H9 (cell line): ENCODE results near the gene FBXO42. TPM values are rescaled to one million over a fixed set of nuclear protein-coding genes. Genes with fewer than 3 reads are reported as not detected.

ENCODE experiments used
- DNase-seq: peaks from one replicate; pipeline ENCODE4 v3.0.0-alpha.2; 2017
- H2AFZ ChIP-seq: one replicate; pipeline ENCODE4 v1.6.1; 2013; ENCODE audit warnings: mild to moderate bottlenecking, low read length, control low read depth, moderate library complexity
- H2AK5ac ChIP-seq: 2 replicates; pipeline ENCODE4 v1.6.1; 2013; ENCODE audit warnings: low read length, control low read depth, mixed read lengths; ENCODE audit not compliant: insufficient read length
- H2BK120ac ChIP-seq: one replicate; pipeline ENCODE4 v1.6.1; 2013; ENCODE audit warnings: low read depth, mild to moderate bottlenecking, low read length, control low read depth, inconsistent platforms; ENCODE audit not compliant: poor library complexity, severe bottlenecking
- H2BK12ac ChIP-seq: 2 replicates; pipeline ENCODE4 v1.6.1; 2013; ENCODE audit warnings: low read length, control low read depth, mixed read lengths, low read depth; ENCODE audit not compliant: insufficient read length
- H2BK15ac ChIP-seq: 2 replicates; pipeline ENCODE4 v1.6.1; 2013; ENCODE audit warnings: low read depth, low read length, control low read depth
- H2BK20ac ChIP-seq: one replicate; pipeline ENCODE4 v1.6.1; 2013; ENCODE audit warnings: low read depth, mild to moderate bottlenecking, low read length, control low read depth, inconsistent platforms; ENCODE audit not compliant: poor library complexity, severe bottlenecking
- H2BK5ac ChIP-seq: 2 replicates; pipeline ENCODE4 v1.6.1; 2013; ENCODE audit warnings: low read length, control low read depth, mixed read lengths; ENCODE audit not compliant: insufficient read length
- H3K14ac ChIP-seq: 2 replicates; pipeline ENCODE4 v1.6.1; 2013; ENCODE audit warnings: low read length, control low read depth; ENCODE audit not compliant: insufficient read depth
- H3K18ac ChIP-seq: 2 replicates; pipeline ENCODE4 v1.6.1; 2013; ENCODE audit warnings: low read depth, mild to moderate bottlenecking, mixed read lengths, low read length, control low read depth; ENCODE audit not compliant: insufficient read length
- H3K23ac ChIP-seq: 2 replicates; pipeline ENCODE4 v1.6.1; 2013; ENCODE audit warnings: low read length, control low read depth, mixed read lengths, low read depth; ENCODE audit not compliant: insufficient read length
- H3K23me2 ChIP-seq: 2 replicates; pipeline ENCODE4 v1.6.1; 2013; ENCODE audit warnings: low read depth, mild to moderate bottlenecking, mixed read lengths, low read length, control low read depth; ENCODE audit not compliant: insufficient read length, poor library complexity, severe bottlenecking
- H3K27ac ChIP-seq: 2 replicates; pipeline ENCODE4 v1.5.1; 2013; ENCODE audit warnings: low read length, control low read depth, mixed read lengths, low read depth; ENCODE audit not compliant: insufficient read length
- H3K27me3 ChIP-seq: 2 replicates; pipeline ENCODE4 v1.6.1; 2013; ENCODE audit warnings: low read length, control low read depth, inconsistent platforms; ENCODE audit not compliant: insufficient read depth
- H3K4ac ChIP-seq: 2 replicates; pipeline ENCODE4 v1.6.1; 2013; ENCODE audit warnings: low read depth, mild to moderate bottlenecking, control low read depth, inconsistent platforms, low read length, moderate library complexity
- H3K4me1 ChIP-seq: 2 replicates; pipeline ENCODE4 v1.6.1; 2013; ENCODE audit warnings: low read length, control low read depth, inconsistent platforms; ENCODE audit not compliant: insufficient read depth
- H3K4me2 ChIP-seq: 2 replicates; pipeline ENCODE4 v1.6.1; 2013; ENCODE audit warnings: low read length, control low read depth, mixed read lengths; ENCODE audit not compliant: insufficient read length, insufficient read depth
- H3K56ac ChIP-seq: 2 replicates; pipeline ENCODE4 v1.6.1; 2013; ENCODE audit warnings: low read depth, mild to moderate bottlenecking, mixed read lengths, low read length, control low read depth; ENCODE audit not compliant: insufficient read length
- H3K79me1 ChIP-seq: 2 replicates; pipeline ENCODE4 v1.6.1; 2013; ENCODE audit warnings: low read depth, mild to moderate bottlenecking, moderate library complexity, low read length, control low read depth, inconsistent platforms; ENCODE audit not compliant: insufficient read depth, poor library complexity, severe bottlenecking
- H3K79me2 ChIP-seq: 2 replicates; pipeline ENCODE4 v1.6.1; 2013; ENCODE audit warnings: low read length, control low read depth, inconsistent platforms; ENCODE audit not compliant: insufficient read depth
- H3K9ac ChIP-seq: 2 replicates; pipeline ENCODE4 v1.6.1; 2013; ENCODE audit warnings: low read length, control low read depth, mixed read lengths; ENCODE audit not compliant: insufficient read length; ENCODE audit errors: extremely low read depth
- H3K9me3 ChIP-seq: one replicate; pipeline ENCODE4 v1.6.1; 2013; ENCODE audit warnings: low read depth, low read length, inconsistent platforms; ENCODE audit not compliant: control insufficient read depth
- H3T11ph ChIP-seq: one replicate; pipeline ENCODE4 v1.6.1; 2013; ENCODE audit warnings: mild to moderate bottlenecking, low read length, control low read depth, inconsistent platforms
- H4K20me1 ChIP-seq: one replicate; pipeline ENCODE4 v1.6.1; 2013; ENCODE audit not compliant: control insufficient read depth, insufficient read length, insufficient read depth
- H4K5ac ChIP-seq: 2 replicates; pipeline ENCODE4 v1.6.1; 2013; ENCODE audit warnings: low read depth, mild to moderate bottlenecking, mixed read lengths, low read length, control low read depth; ENCODE audit not compliant: insufficient read length
- H4K8ac ChIP-seq: replicated peaks from 2 replicates; pipeline ENCODE4 v1.6.1; 2013; ENCODE audit warnings: low read length, control low read depth, mixed read lengths, low read depth; ENCODE audit not compliant: insufficient read length
- H4K91ac ChIP-seq: 2 replicates; pipeline ENCODE4 v1.6.1; 2013; ENCODE audit warnings: low read depth, mild to moderate bottlenecking, moderate library complexity, mixed read lengths, low read length, control low read depth; ENCODE audit not compliant: insufficient read length
- H3K27ac Mint-ChIP-seq, 3 experiments: 2 replicates in 2 of 3; 3 replicates in 1 of 3; pipeline ENCODE4 v1.8.0; 2020 to 2021; ENCODE audit warnings: mixed read lengths in 3 of 3, mild to moderate bottlenecking in 1 of 3, moderate library complexity in 1 of 3
- H3K27me3 Mint-ChIP-seq: 2 replicates; pipeline ENCODE4 v1.8.0; 2021; ENCODE audit warnings: low read depth, mild to moderate bottlenecking, moderate library complexity, mixed read lengths
- H3K36me3 Mint-ChIP-seq, 3 experiments: 2 replicates in 2 of 3; 3 replicates in 1 of 3; pipeline ENCODE4 v1.8.0; 2020 to 2021; ENCODE audit warnings: low read depth in 3 of 3, mixed read lengths in 3 of 3; ENCODE audit not compliant: insufficient read depth in 1 of 3
- H3K4me1 Mint-ChIP-seq, 2 experiments: 2 replicates each; pipeline ENCODE4 v1.8.0; 2020; ENCODE audit warnings: mixed read lengths in 2 of 2
- H3K4me3 Mint-ChIP-seq, 2 experiments: 2 replicates in 1 of 2; 3 replicates in 1 of 2; pipeline ENCODE4 v1.8.0; 2020 to 2021; ENCODE audit warnings: mild to moderate bottlenecking in 2 of 2, mixed read lengths in 2 of 2, moderate library complexity in 1 of 2
- H3K9me3 Mint-ChIP-seq, 2 experiments: 2 replicates in 1 of 2; 3 replicates in 1 of 2; pipeline ENCODE4 v1.8.0; 2020; ENCODE audit warnings: mild to moderate bottlenecking in 2 of 2, mixed read lengths in 2 of 2, moderate library complexity in 1 of 2
- WGBS: extraction: QIAGEN DNeasy Blood & Tissue Kit; methylation state at CpG from one replicate; pipeline ENCODE4 v1.1.7; 2013; ENCODE audit warnings: missing lambda C conversion rate, low lambda C conversion rate, mixed read lengths; ENCODE audit not compliant: insufficient read length; ENCODE audit errors: extremely low coverage; 5-methylcytosine and 5-hydroxymethylcytosine counted together
- total RNA-seq: library from RNA; stranded (reverse); gene quantifications from 2 replicates; pipeline ENCODE4 v1.2.1, GENCODE V29; 2021
- TF ChIP-seq, protein P1 (sequence below): fragments of 200-600 bp; sonication (generic); conservative IDR thresholded peaks from 3 replicates; pipeline ENCODE4 v1.8.0; 2021; ENCODE audit warnings: antibody characterized with exemption, mild to moderate bottlenecking

FBXO42 gene
- total RNA-seq, 1 experiment from 2014 or later = 17.4 TPM

GRCh38 chr1:16209847-16210407 lies 142.4 kb downstream of the FBXO42 start:
- TF ChIP-seq, protein P1, sequence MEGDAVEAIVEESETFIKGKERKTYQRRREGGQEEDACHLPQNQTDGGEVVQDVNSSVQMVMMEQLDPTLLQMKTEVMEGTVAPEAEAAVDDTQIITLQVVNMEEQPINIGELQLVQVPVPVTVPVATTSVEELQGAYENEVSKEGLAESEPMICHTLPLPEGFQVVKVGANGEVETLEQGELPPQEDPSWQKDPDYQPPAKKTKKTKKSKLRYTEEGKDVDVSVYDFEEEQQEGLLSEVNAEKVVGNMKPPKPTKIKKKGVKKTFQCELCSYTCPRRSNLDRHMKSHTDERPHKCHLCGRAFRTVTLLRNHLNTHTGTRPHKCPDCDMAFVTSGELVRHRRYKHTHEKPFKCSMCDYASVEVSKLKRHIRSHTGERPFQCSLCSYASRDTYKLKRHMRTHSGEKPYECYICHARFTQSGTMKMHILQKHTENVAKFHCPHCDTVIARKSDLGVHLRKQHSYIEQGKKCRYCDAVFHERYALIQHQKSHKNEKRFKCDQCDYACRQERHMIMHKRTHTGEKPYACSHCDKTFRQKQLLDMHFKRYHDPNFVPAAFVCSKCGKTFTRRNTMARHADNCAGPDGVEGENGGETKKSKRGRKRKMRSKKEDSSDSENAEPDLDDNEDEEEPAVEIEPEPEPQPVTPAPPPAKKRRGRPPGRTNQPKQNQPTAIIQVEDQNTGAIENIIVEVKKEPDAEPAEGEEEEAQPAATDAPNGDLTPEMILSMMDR = no peak
- peaks cover 21% of the 10 kb centered on the region for H3K23me2 ChIP-seq
- H3K4me1 ChIP-seq = peaks cover 10% of the 10 kb centered on the region; the same call in 1 of the 2 replicates
- H3K4ac ChIP-seq = no peak overlapping the region
- no peak for DNase-seq
- peaks cover 0 to 5% (median 1%) of the 10 kb centered on the region in 3 experiments; a peak in 4 of 7 replicates for H3K36me3 Mint-ChIP-seq
- H3K27ac Mint-ChIP-seq = peak overlapping the region in 1 of 3 experiments; percentile 41; a peak in 2 of 7 replicates
- no peaks in the 10 kb centered on the region for H3K27me3 Mint-ChIP-seq
- H2BK5ac ChIP-seq = no peak overlapping the region
- H3K14ac ChIP-seq = no peak overlapping the region
- no peaks in the 10 kb centered on the region for H3K27me3 ChIP-seq
- H2BK20ac ChIP-seq = no peak overlapping the region
- H4K91ac ChIP-seq = no peak overlapping the region
- no peak overlapping the region for H3K56ac ChIP-seq
- no peak overlapping the region for H4K5ac ChIP-seq
- H4K8ac ChIP-seq = no peak overlapping the region
- H3T11ph ChIP-seq = no peak overlapping the region
- no peak overlapping the region for H3K9ac ChIP-seq
- no peak overlapping the region for H3K27ac ChIP-seq
- no peak overlapping the region for H3K4me2 ChIP-seq
- no peak overlapping the region for H2AFZ ChIP-seq
- peaks cover 42 to 53% of the 10 kb centered on the region in 2 experiments for H3K4me1 Mint-ChIP-seq
- no peak overlapping the region for H2BK120ac ChIP-seq
- no peaks in the 10 kb centered on the region for H4K20me1 ChIP-seq
- no peak overlapping the region for H2AK5ac ChIP-seq
- no peaks in the 10 kb centered on the region; the same call in 1 of the 2 replicates for H3K79me2 ChIP-seq
- H2BK15ac ChIP-seq = no peak overlapping the region
- no peak overlapping the region for H3K23ac ChIP-seq
- H3K18ac ChIP-seq = no peak overlapping the region
- no CpG with 5 or more reads among the region's 11 CpGs for WGBS
- no peak overlapping the region for H3K4me3 Mint-ChIP-seq
- H2BK12ac ChIP-seq = no peak overlapping the region
- no peaks in the 10 kb centered on the region for H3K9me3 ChIP-seq
- H3K79me1 ChIP-seq = peaks cover 2% of the 10 kb centered on the region
- no peaks in the 10 kb centered on the region for H3K9me3 Mint-ChIP-seq
